GM19397 (cell line): ENCODE measurements around the gene LCE3B.

Experiments used
- ATAC-seq: cut with Tn5 transposase; IDR thresholded peaks from one replicate; pipeline ENCODE4 v1.9.1; 2021; ENCODE audit warnings: mild to moderate bottlenecking, moderate library complexity; ENCODE audit not compliant: unreplicated experiment

The LCE3B gene

GRCh38 chr1:152657677-152658076 lies 44.1 kb downstream of the LCE3B start:
- no peak for ATAC-seq

GRCh38 chr1:152658649-152659048 lies 45.0 kb downstream of the LCE3B start:
- no peak for ATAC-seq

- no peak for ATAC-seq
Measured at GRCh38 chr1:152663098-152663497, 49.5 kb downstream of the LCE3B start, which contains the start of gene LCE2D. Gene LCE2D (plus strand): TSS chr1:152663380. CDS start chr1:152664106, 726 bp downstream.
